ENCODE measurements around the gene FFAR3. TPM values are rescaled to one million over a fixed set of nuclear protein-coding genes. Genes with fewer than 3 reads are reported as not detected.
"Not testable (repeated sequence)": the region's sequence is repeated elsewhere in the genome, so short reads cannot be mapped to it uniquely, and the experiment has no call there.

Gene FFAR3
- total RNA-seq, 1 donor from 2014 or later = 0.16 TPM

DNA sequence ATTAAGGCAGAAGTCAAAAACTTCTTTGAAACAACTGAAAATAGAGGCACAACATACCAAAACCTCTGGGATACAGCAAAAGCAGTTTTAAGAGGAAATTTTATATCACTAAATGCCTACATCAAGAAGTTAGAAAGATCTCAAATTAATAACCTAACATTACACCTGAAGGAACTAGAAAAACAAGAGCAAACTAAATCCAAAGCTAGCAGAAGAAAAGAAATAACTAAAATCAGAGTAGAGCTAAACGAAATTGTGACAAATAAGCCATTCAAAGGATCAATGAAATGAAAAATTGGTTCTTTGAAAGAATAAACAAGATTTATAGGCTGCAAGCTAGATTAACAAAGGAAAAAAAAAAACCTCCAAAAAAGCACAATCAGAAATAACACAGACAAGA is 10.1 kb downstream of the FFAR3 start:
- intact Hi-C loops (cut with micrococcal nuclease) = no loop called here
- TF ChIP-seq, protein P1, sequence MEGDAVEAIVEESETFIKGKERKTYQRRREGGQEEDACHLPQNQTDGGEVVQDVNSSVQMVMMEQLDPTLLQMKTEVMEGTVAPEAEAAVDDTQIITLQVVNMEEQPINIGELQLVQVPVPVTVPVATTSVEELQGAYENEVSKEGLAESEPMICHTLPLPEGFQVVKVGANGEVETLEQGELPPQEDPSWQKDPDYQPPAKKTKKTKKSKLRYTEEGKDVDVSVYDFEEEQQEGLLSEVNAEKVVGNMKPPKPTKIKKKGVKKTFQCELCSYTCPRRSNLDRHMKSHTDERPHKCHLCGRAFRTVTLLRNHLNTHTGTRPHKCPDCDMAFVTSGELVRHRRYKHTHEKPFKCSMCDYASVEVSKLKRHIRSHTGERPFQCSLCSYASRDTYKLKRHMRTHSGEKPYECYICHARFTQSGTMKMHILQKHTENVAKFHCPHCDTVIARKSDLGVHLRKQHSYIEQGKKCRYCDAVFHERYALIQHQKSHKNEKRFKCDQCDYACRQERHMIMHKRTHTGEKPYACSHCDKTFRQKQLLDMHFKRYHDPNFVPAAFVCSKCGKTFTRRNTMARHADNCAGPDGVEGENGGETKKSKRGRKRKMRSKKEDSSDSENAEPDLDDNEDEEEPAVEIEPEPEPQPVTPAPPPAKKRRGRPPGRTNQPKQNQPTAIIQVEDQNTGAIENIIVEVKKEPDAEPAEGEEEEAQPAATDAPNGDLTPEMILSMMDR (IDR thresholded peaks at IDR 0.05) = no peak
- H3K9me3 Mint-ChIP-seq = peaks cover 2% of the 10 kb centered on the region
- CTCF ChIA-PET = no interaction called here
- no peak overlapping the region for H3K4me3 Mint-ChIP-seq
- peaks cover 3% of the 10 kb centered on the region for H3K27me3 Mint-ChIP-seq
- DNase-seq (no peak), ATAC-seq (ENCODE audit: low read depth) (no peak)
- H3K4me1 Mint-ChIP-seq = no peaks in the 10 kb centered on the region
- no peak overlapping the region for H3K27ac Mint-ChIP-seq
- POLR2A ChIA-PET = no interaction called here
- H3K36me3 Mint-ChIP-seq (ENCODE audit: low read depth) = no peaks in the 10 kb centered on the region

DNA sequence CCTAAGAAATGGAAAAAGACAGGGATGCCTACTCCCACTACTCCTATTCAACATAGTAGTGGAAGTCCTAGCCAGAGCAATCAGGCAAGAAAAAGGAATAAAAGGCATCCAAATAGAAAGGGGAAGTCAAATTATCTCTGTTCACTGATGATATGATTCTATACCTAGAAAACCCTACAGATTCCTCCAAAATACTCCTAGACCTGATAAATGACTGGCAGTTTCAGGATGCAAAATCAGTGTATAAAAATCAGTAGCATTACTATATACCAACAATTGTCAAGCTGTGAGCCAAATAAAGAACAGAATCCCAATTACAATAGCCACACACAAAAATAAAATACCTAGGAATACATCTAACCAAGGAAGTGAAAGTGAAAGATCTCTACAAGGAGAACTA is 11.3 kb downstream of the FFAR3 start:
- no peak overlapping the region for H3K27ac Mint-ChIP-seq
- peaks cover 2% of the 10 kb centered on the region for H3K27me3 Mint-ChIP-seq
- intact Hi-C loops (cut with micrococcal nuclease) = no loop called here
- DNase-seq = no peak
- no peak overlapping the region for H3K4me3 Mint-ChIP-seq
- ChIA-PET CTCF (no interaction called here), POLR2A (no interaction called here)
- ATAC-seq (ENCODE audit: low read depth) = no peak
- TF ChIP-seq, protein P1 (IDR thresholded peaks at IDR 0.05) = no peak
- H3K9me3 Mint-ChIP-seq = peaks cover 2% of the 10 kb centered on the region
- no peaks in the 10 kb centered on the region for H3K4me1 Mint-ChIP-seq
- no peaks in the 10 kb centered on the region for H3K36me3 Mint-ChIP-seq (ENCODE audit: low read depth)

DNA sequence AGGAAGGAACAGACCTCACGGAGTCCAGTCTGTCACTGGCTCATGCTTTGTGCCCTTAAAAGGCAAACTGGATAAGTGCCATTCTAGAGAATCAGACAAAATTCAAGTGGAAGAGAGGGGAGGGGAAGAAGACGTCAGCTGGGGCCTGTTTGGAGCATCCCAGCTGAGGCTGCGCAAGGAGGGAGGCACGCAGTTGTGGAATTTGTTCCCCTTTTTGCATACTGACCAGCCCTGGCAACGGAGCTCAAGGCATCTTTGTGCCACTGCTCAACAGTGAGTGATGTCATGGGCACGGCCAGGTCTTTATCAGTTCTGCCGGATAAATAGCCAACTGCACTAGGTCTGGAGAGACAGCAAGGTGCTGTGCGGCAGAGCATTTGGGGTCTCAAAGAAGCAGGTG is 12.5 kb downstream of the FFAR3 start, which contains the start of gene GPR42:
TSS of gene GPR42 (plus strand) at position 347 of the 400 bp plus-strand sequence. CDS start 292 bp downstream, outside the sequence.
- intact Hi-C loops (cut with micrococcal nuclease) = no loop called here
- peaks cover 8% of the 10 kb centered on the region for H3K4me1 Mint-ChIP-seq
- TF ChIP-seq, protein P1 (IDR thresholded peaks at IDR 0.05) = no peak
- H3K36me3 Mint-ChIP-seq (ENCODE audit: low read depth) = no peaks in the 10 kb centered on the region
- H3K4me3 Mint-ChIP-seq = no peak within 1 kb of the TSS
- no peak within 1 kb of the TSS for H3K27ac Mint-ChIP-seq
- ATAC-seq (ENCODE audit: low read depth) = no peak
- ChIA-PET CTCF (no interaction called here), POLR2A (no interaction called here)
- peaks cover 2% of the 10 kb centered on the region for H3K9me3 Mint-ChIP-seq
- DNase-seq = no peak
- H3K27me3 Mint-ChIP-seq = no peaks in the 10 kb centered on the region

DNA sequence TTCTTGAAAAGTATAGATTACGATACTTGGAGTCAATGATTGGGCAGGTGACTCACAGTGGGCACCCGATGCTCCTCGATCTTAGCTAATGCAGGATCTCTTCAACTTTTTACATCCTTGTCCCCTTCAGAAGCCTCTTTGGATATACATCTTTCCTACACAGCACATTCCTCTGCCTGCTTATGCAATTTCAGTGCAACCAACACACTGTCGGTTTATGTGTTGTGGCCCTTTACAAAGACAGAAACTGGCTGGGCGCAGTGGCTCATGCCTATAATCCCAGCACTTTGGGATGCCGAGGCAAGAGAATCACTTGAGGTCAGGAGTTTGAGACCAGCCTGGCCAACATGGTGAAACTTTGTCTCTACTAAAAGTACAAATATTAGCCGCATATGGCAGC is 15.2 kb downstream of the FFAR3 start:
- Mint-ChIP-seq H3K9me3 (peaks cover 2% of the 10 kb centered on the region), H3K4me3 (no peak overlapping the region), H3K36me3 (ENCODE audit: low read depth) (no peaks in the 10 kb centered on the region), H3K27ac (no peak overlapping the region), H3K27me3 (no peaks in the 10 kb centered on the region), H3K4me1 (peaks cover 27% of the 10 kb centered on the region)
- no peak for ATAC-seq (ENCODE audit: low read depth)
- DNase-seq = no peak
- POLR2A ChIA-PET = no interaction called here
- TF ChIP-seq, protein P1 (IDR thresholded peaks at IDR 0.05) = no peak
- CTCF ChIA-PET = interaction anchor here (0.7 kb wide), 1 partner anchor 121 kb away, joined by 3 read pairs; no protein-coding TSS in a partner anchor
- intact Hi-C loops (cut with micrococcal nuclease) = no loop called here

DNA sequence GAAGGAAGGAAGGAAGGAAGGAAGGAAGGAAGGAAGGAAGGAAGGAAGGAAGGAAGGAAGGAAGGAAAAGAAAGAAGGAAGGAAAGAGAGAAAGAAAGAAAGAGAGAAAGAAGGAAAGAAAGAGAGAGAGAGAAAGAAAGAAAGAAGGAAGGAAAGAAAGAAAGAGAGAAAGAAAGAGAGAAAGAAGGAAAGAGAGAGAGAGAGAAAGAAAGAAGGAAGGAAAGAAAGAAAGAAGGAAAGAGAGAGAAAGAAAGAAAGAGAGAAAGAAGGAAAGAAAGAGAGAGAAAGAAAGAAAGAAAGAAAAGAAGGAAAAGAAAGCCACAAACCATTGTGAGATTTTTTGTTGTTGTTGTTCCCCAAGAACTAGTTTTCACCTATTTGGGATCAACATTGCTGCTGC is 15.8 kb downstream of the FFAR3 start:
- H3K36me3 Mint-ChIP-seq (ENCODE audit: low read depth); ATAC-seq (ENCODE audit: low read depth); H3K4me3 Mint-ChIP-seq; POLR2A ChIA-PET; H3K27ac Mint-ChIP-seq; H3K27me3 Mint-ChIP-seq; DNase-seq; CTCF ChIA-PET; H3K9me3 Mint-ChIP-seq: not testable (repeated sequence)
- intact Hi-C loops (cut with micrococcal nuclease) = loop anchor here (2.0 kb wide), 1 partner anchor 21 kb away; no protein-coding TSS in a partner anchor
- peaks cover 27% of the 10 kb centered on the region for H3K4me1 Mint-ChIP-seq
